Neural cell (in vitro differentiated cells): Measurements from ENCODE around the gene CFAP61.

Experiments used
- CTCF ChIP-seq: fragments of 450-650 bp; IDR thresholded peaks from 2 replicates; pipeline ENCODE4 v1.5.1; 2014; ENCODE audit warnings: antibody characterized with exemption, mild to moderate bottlenecking, moderate library complexity; ENCODE audit not compliant: poor library complexity, severe bottlenecking
- EP300 ChIP-seq: fragments of 450-650 bp; conservative IDR thresholded peaks from 2 replicates; pipeline ENCODE4 v1.6.1; 2014; ENCODE audit warnings: antibody characterized with exemption, mild to moderate bottlenecking, moderate library complexity; ENCODE audit not compliant: poor library complexity, severe bottlenecking
- EZH2 ChIP-seq: fragments of 200-600, 300-800 bp; shearing (Covaris generic), sonication (generic); IDR thresholded peaks from 2 replicates; pipeline ENCODE4 v1.6.1; 2014; ENCODE audit warnings: antibody characterized with exemption, low read length, borderline replicate concordance, mild to moderate bottlenecking; ENCODE audit not compliant: insufficient read depth, poor library complexity, severe bottlenecking
- MXI1 ChIP-seq: fragments of 450-650 bp; conservative IDR thresholded peaks from 2 replicates; pipeline ENCODE4 v1.6.1; 2014; ENCODE audit warnings: antibody characterized with exemption, mild to moderate bottlenecking; ENCODE audit not compliant: poor library complexity, severe bottlenecking
- POLR2AphosphoS5 ChIP-seq: IDR thresholded peaks from 2 replicates; pipeline ENCODE4 v1.6.1; 2012
- RAD21 ChIP-seq: fragments of 450-650 bp; conservative IDR thresholded peaks from 2 replicates; pipeline ENCODE4 v1.6.1; 2014; ENCODE audit warnings: antibody characterized with exemption, mild to moderate bottlenecking, moderate library complexity
- SMC3 ChIP-seq: fragments of 450-650 bp; conservative IDR thresholded peaks from 2 replicates; pipeline ENCODE4 v1.6.1; 2014; ENCODE audit warnings: antibody characterized with exemption, mild to moderate bottlenecking, moderate library complexity; ENCODE audit not compliant: poor library complexity
- TAF1 ChIP-seq: IDR thresholded peaks from 2 replicates; pipeline ENCODE4 v1.6.1; 2012; ENCODE audit warnings: low read depth
- TF ChIP-seq, protein P1 (sequence below): IDR thresholded peaks from 2 replicates; pipeline ENCODE4 v1.6.1; 2012; ENCODE audit warnings: borderline replicate concordance

DNA sequence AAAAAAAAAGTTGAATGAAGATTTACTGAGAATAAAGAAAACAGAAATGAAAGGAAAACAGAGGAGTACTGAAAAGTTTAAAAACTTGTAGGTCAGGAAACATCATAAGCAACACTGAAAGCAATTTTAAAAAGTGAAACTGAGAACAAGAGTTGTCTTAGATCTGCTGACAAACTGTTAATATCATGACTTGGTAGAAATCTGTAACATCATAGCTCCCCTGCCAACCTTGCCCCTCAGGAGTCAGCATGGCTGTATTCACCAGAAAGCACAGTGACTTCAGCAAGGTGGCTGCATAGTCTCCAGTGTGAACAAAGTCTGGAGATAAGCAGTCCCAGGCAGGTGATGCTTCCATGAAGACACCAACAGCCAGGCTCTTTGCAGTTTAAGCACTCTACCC lies 29.8 kb upstream of the CFAP61 start:
- TF ChIP-seq CTCF = no peak
- TF ChIP-seq, protein P1, sequence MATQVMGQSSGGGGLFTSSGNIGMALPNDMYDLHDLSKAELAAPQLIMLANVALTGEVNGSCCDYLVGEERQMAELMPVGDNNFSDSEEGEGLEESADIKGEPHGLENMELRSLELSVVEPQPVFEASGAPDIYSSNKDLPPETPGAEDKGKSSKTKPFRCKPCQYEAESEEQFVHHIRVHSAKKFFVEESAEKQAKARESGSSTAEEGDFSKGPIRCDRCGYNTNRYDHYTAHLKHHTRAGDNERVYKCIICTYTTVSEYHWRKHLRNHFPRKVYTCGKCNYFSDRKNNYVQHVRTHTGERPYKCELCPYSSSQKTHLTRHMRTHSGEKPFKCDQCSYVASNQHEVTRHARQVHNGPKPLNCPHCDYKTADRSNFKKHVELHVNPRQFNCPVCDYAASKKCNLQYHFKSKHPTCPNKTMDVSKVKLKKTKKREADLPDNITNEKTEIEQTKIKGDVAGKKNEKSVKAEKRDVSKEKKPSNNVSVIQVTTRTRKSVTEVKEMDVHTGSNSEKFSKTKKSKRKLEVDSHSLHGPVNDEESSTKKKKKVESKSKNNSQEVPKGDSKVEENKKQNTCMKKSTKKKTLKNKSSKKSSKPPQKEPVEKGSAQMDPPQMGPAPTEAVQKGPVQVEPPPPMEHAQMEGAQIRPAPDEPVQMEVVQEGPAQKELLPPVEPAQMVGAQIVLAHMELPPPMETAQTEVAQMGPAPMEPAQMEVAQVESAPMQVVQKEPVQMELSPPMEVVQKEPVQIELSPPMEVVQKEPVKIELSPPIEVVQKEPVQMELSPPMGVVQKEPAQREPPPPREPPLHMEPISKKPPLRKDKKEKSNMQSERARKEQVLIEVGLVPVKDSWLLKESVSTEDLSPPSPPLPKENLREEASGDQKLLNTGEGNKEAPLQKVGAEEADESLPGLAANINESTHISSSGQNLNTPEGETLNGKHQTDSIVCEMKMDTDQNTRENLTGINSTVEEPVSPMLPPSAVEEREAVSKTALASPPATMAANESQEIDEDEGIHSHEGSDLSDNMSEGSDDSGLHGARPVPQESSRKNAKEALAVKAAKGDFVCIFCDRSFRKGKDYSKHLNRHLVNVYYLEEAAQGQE = no peak
- TF ChIP-seq EZH2 = no peak
- TF ChIP-seq POLR2AphosphoS5 = no peak
- no peak for TF ChIP-seq MXI1
- TF ChIP-seq TAF1 = no peak
- TF ChIP-seq EP300 = no peak
- TF ChIP-seq RAD21 = no peak
- no peak for TF ChIP-seq SMC3
